Jurkat, Clone E6-1 (cell line): ENCODE data around the gene MFN2.
"Not testable (repeated sequence)": the region's sequence is repeated elsewhere in the genome, so short reads cannot be mapped to it uniquely, and the experiment has no call there.

Source experiments
- DNase-seq: peaks from one replicate; pipeline ENCODE4 v3.0.0-alpha.2; 2011; ENCODE audit warnings: low read depth, low spot score
- H3K4me3 ChIP-seq: 2 replicates; pipeline ENCODE4 v1.5.1; 2011; ENCODE audit warnings: mild to moderate bottlenecking, low read length, control low read depth, moderate library complexity

MFN2 gene

GRCh38 chr1:12014141-12014991, 34.1 kb downstream of the MFN2 start:
- peak; percentile 23 for DNase-seq
- no peak overlapping the region for H3K4me3 ChIP-seq

DNA sequence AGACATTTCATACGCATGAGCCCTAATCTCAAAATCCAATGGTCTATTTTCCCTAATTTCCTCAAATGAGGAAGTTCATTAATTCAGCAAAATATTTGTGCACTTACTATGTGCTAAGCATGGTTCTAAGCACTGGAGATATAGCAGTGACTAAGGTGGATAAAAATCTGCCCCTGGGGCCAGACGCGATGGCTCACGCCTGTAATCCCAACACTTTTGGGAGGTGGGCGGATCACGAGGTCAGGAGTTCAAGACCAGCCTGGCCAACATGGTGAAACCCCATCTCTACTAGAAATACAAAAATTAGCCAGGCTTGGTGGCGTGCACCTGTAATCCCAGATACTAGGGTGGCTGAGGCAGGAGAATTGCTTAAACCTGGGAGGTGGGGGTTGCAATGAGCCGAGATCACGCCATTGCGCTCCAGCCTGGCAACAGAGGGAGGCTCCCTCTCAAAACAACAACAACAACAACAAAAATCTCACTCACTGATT, 34.8 kb downstream of the MFN2 start:
- H3K4me3 ChIP-seq = no peak overlapping the region
- no peak for DNase-seq

GRCh38 chr1:12015499-12015898, 35.3 kb downstream of the MFN2 start:
- H3K4me3 ChIP-seq = no peak overlapping the region
- DNase-seq = no peak

- no peak for DNase-seq
- H3K4me3 ChIP-seq = no peak overlapping the region
These were observed 35.9 kb downstream of the MFN2 start for GRCh38 chr1:12016182-12016581.

- peak overlapping the region; percentile 87 for H3K4me3 ChIP-seq
- DNase-seq = no peak
These were observed 39.7 kb downstream of the MFN2 start for GRCh38 chr1:12019858-12020509.

GRCh38 chr1:12021616-12022015, 41.4 kb downstream of the MFN2 start:
- DNase-seq = no peak
- no peak overlapping the region for H3K4me3 ChIP-seq

GRCh38 chr1:12022036-12022435, 41.8 kb downstream of the MFN2 start:
- no peak for DNase-seq
- H3K4me3 ChIP-seq = no peak overlapping the region

- H3K4me3 ChIP-seq = no peak overlapping the region
- no peak for DNase-seq
These were observed 46.3 kb downstream of the MFN2 start for GRCh38 chr1:12026586-12026985.

DNA sequence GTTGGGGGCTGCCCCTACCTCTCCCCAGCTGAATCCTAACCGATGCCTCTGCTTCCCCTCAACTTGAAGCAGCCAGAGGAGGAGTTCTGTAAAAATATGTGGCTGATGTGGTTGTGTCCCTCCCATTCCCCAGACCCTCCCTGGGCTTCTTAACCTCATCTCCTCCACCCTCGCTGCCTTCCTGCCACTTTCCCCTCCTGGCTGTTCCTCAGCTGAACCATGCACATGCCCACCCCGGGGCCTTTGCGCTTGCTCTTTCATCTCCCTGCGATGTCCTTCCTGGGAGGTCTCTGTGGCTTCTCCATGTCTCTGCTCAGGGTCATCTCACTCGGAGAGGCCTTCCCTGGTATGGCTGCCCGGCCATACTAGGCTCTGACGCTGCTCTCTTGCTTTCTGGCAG, 48.0 kb downstream of the MFN2 start:
- no peak overlapping the region for H3K4me3 ChIP-seq
- DNase-seq = no peak

- no peak overlapping the region for H3K4me3 ChIP-seq
- DNase-seq = no peak
These were observed 48.8 kb downstream of the MFN2 start for GRCh38 chr1:12028957-12029511.

- H3K4me3 ChIP-seq = no peak overlapping the region
- DNase-seq = no peak
These were observed 49.6 kb downstream of the MFN2 start for GRCh38 chr1:12029720-12030339.

DNA sequence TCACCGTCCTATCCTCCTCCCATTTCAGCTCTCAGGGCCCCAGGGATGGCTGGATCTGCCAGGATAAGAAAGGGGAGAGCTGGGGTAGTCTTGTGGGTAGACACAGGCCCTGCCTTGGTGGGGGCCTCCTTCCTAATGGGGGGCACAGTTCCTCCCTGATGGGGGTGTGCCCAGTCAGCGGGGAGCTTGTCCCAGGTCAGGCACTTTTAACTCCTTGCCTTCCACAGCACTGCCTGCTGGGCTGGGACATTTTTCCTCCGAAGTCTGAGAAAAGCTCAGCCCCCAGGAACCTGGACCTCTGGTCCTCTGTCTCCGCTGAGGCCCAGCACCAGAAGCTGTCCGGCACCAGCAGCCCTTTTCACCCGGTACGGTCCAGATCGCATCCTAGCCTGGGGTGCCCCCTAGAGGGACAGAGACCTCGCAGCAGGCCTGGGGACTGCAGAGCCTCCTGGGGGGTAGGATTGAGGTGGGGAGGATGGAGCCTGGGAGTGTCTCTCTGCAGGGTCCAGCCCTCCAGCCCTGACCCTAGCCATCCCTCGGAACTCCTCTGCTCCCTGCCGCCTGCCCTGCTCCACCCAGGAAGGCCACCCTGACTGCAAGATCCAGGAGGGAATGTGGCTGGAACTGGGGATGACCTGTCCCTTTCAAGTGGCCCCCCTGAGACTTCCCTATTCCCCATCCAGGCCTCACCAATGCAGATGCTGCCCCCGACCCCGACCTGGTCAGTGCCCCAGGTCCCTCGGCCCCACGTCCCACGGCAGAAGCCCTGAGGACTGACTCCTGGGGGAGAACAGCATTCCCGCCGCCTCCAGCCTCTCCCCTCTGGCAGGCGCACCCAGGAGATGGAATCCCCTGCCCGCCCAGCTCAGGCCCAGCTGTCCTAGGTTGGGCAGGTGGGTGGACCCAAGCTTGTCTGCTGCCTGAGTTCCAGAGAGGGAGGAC, 51.1 kb downstream of the MFN2 start:
- no peak overlapping the region for H3K4me3 ChIP-seq
- no peak for DNase-seq

DNA sequence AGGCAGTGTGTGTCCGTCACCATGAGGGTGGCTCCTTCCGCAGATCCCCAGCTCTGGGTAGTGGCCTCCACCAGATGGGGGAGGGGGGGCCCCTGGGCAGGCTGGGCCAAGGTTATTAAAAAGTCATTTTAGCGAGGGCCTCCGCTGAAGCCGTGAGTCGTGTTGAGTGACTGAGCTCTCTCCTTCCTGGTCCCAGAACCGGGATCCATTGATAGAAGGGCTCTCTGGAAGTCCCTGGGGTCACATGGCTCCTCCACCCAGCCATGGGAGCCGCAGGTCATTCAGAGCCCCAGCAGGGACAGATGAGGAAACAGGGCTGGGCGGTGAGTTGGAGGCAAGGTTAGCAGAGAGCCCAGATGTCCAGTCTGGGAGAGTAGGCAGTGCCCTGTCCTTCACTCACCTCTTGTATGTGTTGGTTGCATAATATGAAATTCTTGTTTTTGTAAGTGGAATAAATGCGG, 51.9 kb downstream of the MFN2 start:
- no peak for DNase-seq
- no peak overlapping the region for H3K4me3 ChIP-seq

DNA sequence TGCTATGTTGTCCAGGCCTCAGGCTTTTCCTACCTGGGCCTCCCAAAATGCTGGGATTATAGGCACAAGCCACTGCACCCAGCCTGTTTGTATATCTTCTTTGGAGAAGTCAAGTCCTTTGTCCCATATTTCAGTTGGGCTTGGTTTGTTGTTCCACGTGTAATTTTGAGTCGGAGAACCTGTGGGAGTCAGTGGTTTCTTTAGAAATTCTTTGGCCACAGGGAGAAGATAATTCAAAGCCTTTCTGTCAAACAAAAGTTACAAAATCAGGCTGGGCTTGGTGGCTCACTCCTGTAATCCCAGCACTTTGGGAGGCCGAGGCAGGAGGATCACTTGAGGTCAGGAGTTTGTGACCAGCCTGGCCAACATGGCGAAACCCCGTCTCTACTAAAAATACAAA, 53.2 kb downstream of the MFN2 start:
- DNase-seq = not testable (repeated sequence)

GRCh38 chr1:12034381-12034801, 54.1 kb downstream of the MFN2 start:
- DNase-seq = no peak
- H3K4me3 ChIP-seq = no peak overlapping the region

More for the DNA sequence above, 53.2 kb downstream of the MFN2 start:
- H3K4me3 ChIP-seq = not testable (repeated sequence)

DNA sequence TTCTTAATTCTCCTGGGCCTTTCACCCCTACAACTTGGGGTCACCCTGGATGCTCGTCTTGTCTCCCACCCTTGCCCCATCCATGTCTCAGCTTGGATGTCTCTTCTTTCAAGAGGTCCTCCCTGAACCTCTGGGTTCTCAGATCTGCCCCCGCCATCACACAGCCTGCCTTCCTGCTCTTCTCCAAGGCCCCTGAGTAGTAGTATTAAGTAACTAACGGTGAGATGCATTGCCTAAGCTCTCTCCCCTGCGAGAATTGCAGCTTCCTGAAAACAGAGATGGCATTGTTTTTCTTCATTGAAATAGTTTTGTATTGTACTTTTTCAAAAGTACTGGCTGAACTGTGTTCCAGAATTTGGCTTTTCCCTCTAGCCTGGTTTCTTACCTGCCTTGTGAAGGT, 55.1 kb downstream of the MFN2 start:
- no peak overlapping the region for H3K4me3 ChIP-seq
- no peak for DNase-seq

GRCh38 chr1:12037486-12038355, 57.5 kb downstream of the MFN2 start:
- no peak overlapping the region for H3K4me3 ChIP-seq
- DNase-seq = no peak
